Stimulated activated CD8-positive, alpha-beta memory T cell treated with anti-CD3 and anti-CD28 coated beads, Interleukin-12 subunit alpha, Interleukin-12 subunit beta, amount 100 ng/mL, for 4 hours (primary cell): ENCODE measurements around the gene C2.
"Not testable (repeated sequence)": the region's sequence is repeated elsewhere in the genome, so short reads cannot be mapped to it uniquely, and the experiment has no call there.

ENCODE experiments used
- DNase-seq: peaks from one replicate; pipeline ENCODE4 v3.0.0-alpha.2; 2020; ENCODE audit warnings: low read depth

The C2 gene

GRCh38 chr6:31927863-31928671 is 550 bp downstream of the C2 start:
- no peak for DNase-seq

GRCh38 chr6:31928672-31928939 is 1.1 kb downstream of the C2 start:
- no peak for DNase-seq

GRCh38 chr6:31930962-31931361 is 3.4 kb downstream of the C2 start:
- no peak for DNase-seq

- not testable (repeated sequence) for DNase-seq
Observed at GRCh38 chr6:31932137-31932536, 4.6 kb downstream of the C2 start.

- DNase-seq, result no peak
Observed at GRCh38 chr6:31933537-31933936, 6.0 kb downstream of the C2 start.

GRCh38 chr6:31935021-31935420 is 7.5 kb downstream of the C2 start:
- DNase-seq, result no peak

GRCh38 chr6:31935823-31936222 is 8.3 kb downstream of the C2 start:
- DNase-seq, result no peak

GRCh38 chr6:31940256-31940664 is 12.7 kb downstream of the C2 start:
- DNase-seq, result no peak

- no peak for DNase-seq
Observed at GRCh38 chr6:31943742-31944141, 16.2 kb downstream of the C2 start.

- no peak for DNase-seq
Observed at GRCh38 chr6:31945154-31945506, 17.6 kb downstream of the C2 start.

- DNase-seq, result no peak
Observed at GRCh38 chr6:31945507-31946369, 18.2 kb downstream of the C2 start, which contains the start of gene CFB. CFB (plus strand) TSS chr6:31946095; CDS start chr6:31946222, 127 bp downstream.

- no peak for DNase-seq
Observed at GRCh38 chr6:31946370-31946885, 18.9 kb downstream of the C2 start.

GRCh38 chr6:31947070-31947675 is 19.7 kb downstream of the C2 start:
- DNase-seq, result no peak

GRCh38 chr6:31947864-31948263 is 20.3 kb downstream of the C2 start:
- no peak for DNase-seq

- no peak for DNase-seq
Observed at GRCh38 chr6:31948306-31948705, 20.8 kb downstream of the C2 start.

GRCh38 chr6:31948753-31949413 is 21.4 kb downstream of the C2 start:
- DNase-seq, result no peak

GRCh38 chr6:31949926-31950548 is 22.5 kb downstream of the C2 start:
- DNase-seq, result no peak

- no peak for DNase-seq
Observed at GRCh38 chr6:31952140-31952805, 24.8 kb downstream of the C2 start.

GRCh38 chr6:31952890-31953289 is 25.4 kb downstream of the C2 start:
- no peak for DNase-seq

- DNase-seq, result no peak
Observed at GRCh38 chr6:31954511-31954910, 27.0 kb downstream of the C2 start.

- DNase-seq, result no peak
Observed at GRCh38 chr6:31956796-31957195, 29.3 kb downstream of the C2 start.
